ENCODE results near the gene ARHGAP36. TPM values are rescaled to one million over a fixed set of nuclear protein-coding genes. Genes with fewer than 3 reads are reported as not detected.

Gene ARHGAP36
- total RNA-seq, 2 experiments from 2014 or later = not detected

DNA sequence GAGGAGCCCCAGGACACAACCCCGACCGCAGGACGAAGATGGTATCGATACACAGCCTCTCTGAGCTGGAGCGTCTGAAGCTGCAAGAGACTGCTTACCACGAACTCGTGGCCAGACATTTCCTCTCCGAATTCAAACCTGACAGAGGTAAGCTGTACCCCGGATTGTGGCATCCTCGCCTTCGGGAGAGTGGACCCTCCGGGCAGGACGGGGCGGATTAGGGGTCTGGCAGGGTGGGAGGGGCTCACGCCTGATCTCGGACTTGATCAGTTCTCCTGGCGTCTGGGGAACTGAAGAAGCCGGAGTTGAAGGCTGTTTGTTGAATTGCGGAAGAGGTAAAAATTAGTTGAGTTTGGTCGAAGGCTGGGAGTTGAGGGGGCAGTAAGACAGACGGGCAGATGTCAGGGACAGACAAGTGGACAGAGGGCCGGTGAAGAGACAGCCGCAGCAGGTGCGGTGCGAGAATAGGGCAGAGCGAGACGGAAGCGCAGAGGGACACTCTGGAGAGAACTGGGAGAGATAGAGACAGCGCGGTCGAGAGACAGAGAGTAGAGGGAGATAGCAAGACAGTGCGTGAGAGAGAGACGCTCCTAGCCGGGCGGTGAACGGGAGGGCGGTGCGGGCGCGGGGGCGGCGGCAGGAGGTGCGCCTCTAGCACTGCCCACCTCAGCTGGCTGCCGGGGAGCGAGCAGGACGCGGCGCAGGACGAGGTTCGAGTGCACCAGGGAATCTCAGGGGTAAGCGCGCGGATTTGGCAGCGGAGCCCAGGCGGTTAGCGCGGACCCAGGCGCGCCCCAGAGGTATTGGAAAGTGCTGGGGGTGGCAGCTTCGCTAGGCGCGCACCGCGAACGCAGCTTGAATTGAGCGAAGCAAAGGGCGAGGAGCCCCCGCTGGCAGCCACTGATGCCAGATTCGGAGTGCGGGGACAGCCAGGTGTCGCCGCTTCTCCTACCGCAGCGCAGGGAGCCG is 23.9 kb downstream of the ARHGAP36 start:
- H3K4me3 Mint-ChIP-seq = no peak overlapping the region
- peaks cover 38% of the 10 kb centered on the region for H3K27me3 Mint-ChIP-seq
- TF ChIP-seq, protein P1, sequence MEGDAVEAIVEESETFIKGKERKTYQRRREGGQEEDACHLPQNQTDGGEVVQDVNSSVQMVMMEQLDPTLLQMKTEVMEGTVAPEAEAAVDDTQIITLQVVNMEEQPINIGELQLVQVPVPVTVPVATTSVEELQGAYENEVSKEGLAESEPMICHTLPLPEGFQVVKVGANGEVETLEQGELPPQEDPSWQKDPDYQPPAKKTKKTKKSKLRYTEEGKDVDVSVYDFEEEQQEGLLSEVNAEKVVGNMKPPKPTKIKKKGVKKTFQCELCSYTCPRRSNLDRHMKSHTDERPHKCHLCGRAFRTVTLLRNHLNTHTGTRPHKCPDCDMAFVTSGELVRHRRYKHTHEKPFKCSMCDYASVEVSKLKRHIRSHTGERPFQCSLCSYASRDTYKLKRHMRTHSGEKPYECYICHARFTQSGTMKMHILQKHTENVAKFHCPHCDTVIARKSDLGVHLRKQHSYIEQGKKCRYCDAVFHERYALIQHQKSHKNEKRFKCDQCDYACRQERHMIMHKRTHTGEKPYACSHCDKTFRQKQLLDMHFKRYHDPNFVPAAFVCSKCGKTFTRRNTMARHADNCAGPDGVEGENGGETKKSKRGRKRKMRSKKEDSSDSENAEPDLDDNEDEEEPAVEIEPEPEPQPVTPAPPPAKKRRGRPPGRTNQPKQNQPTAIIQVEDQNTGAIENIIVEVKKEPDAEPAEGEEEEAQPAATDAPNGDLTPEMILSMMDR (IDR thresholded peaks at IDR 0.05) = no peak
- ATAC-seq (no peak), DNase-seq (no peak)
- no peaks in the 10 kb centered on the region for H3K9me3 Mint-ChIP-seq
- ChIA-PET POLR2A (no interaction called here), CTCF (no interaction called here)
- H3K36me3 Mint-ChIP-seq (ENCODE audit: low read depth) = no peaks in the 10 kb centered on the region
- no peak overlapping the region for H3K27ac Mint-ChIP-seq
- intact Hi-C loops (cut with micrococcal nuclease) = no loop called here
- H3K4me1 Mint-ChIP-seq (ENCODE audit: low read depth) = no peaks in the 10 kb centered on the region

DNA sequence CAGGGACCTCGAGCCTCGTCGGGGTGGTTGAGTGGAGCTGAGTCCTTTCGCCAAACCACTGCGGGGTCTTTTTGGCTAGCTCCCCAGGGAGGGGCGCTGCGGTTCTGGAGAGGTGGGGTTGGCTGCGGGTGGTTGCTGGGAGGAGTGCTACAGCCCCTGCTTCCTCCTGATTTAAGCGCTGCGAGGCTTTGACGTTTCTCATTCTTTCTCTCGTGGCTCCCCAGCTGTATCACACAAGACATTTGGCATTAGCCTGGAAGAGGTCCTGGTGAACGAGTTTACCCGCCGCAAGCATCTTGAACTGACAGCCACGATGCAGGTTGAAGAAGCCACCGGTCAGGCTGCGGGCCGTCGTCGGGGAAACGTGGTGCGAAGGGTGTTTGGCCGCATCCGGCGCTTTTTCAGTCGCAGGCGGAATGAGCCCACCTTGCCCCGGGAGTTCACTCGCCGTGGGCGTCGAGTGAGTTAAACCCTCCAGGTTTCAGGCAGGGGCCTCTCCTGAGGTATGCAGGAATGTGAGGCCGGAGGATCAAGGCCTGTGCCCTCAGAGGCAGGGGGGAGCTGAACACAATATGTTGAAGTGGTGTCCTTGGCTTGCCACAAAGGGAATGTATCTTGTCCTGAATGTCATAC is 25.5 kb downstream of the ARHGAP36 start:
- no peak overlapping the region for H3K27ac Mint-ChIP-seq
- no peak for DNase-seq
- POLR2A ChIA-PET = no interaction called here
- no peaks in the 10 kb centered on the region for H3K36me3 Mint-ChIP-seq (ENCODE audit: low read depth)
- TF ChIP-seq, protein P1 (IDR thresholded peaks at IDR 0.05) = no peak
- no peaks in the 10 kb centered on the region for H3K4me1 Mint-ChIP-seq (ENCODE audit: low read depth)
- no peak overlapping the region for H3K4me3 Mint-ChIP-seq
- no peak for ATAC-seq
- intact Hi-C loops (cut with micrococcal nuclease) = no loop called here
- peaks cover 42% of the 10 kb centered on the region for H3K27me3 Mint-ChIP-seq
- no peaks in the 10 kb centered on the region for H3K9me3 Mint-ChIP-seq
- CTCF ChIA-PET = interaction anchor here (0.9 kb wide), 1 partner anchor 594 kb away, joined by 3 read pairs; no protein-coding TSS in a partner anchor

DNA sequence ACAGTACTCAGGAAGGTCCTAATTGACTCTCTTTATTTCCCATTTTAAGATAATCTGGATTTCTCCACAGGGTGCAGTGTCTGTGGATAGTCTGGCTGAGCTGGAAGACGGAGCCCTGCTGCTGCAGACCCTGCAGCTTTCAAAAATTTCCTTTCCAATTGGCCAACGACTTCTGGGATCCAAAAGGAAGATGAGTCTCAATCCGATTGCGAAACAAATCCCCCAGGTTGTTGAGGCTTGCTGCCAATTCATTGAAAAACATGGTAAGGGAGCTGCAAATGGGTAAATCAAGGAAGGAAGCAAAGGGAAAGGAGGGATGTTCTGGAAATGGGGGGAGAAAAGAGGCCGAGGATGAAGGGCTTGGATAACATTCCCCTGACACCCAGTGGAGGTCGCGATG is 26.0 kb downstream of the ARHGAP36 start:
- ChIA-PET CTCF (no interaction called here), POLR2A (no interaction called here)
- no peaks in the 10 kb centered on the region for H3K4me1 Mint-ChIP-seq (ENCODE audit: low read depth)
- H3K9me3 Mint-ChIP-seq = no peaks in the 10 kb centered on the region
- intact Hi-C loops (cut with micrococcal nuclease) = no loop called here
- no peak overlapping the region for H3K4me3 Mint-ChIP-seq
- ATAC-seq (no peak), DNase-seq (no peak)
- peaks cover 39% of the 10 kb centered on the region for H3K27me3 Mint-ChIP-seq
- H3K27ac Mint-ChIP-seq = no peak overlapping the region
- H3K36me3 Mint-ChIP-seq (ENCODE audit: low read depth) = no peaks in the 10 kb centered on the region
- TF ChIP-seq, protein P1 (IDR thresholded peaks at IDR 0.05) = no peak

DNA sequence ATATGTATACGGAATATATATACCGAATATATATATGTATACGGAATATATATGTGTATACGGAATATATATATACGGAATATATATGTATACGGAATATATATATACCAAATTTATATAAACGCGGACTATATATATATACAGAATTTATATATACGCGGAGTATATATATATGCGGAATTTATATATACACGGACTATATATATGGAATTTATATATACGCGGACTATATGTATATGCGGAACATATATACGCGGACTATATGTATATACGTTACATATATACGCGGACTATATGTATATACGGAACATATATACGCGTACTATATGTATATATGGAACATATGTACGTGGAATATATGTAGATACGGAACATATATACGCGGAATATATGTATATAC is 78.6 kb downstream of the ARHGAP36 start:
- TF ChIP-seq, protein P1 (IDR thresholded peaks at IDR 0.05) = no peak
- Mint-ChIP-seq H3K9me3 (no peaks in the 10 kb centered on the region), H3K4me1 (ENCODE audit: low read depth) (no peaks in the 10 kb centered on the region), H3K36me3 (ENCODE audit: low read depth) (no peaks in the 10 kb centered on the region), H3K4me3 (no peak overlapping the region), H3K27me3 (no peaks in the 10 kb centered on the region), H3K27ac (no peak overlapping the region)
- ChIA-PET CTCF (no interaction called here), POLR2A (no interaction called here)
- DNase-seq (no peak), ATAC-seq (no peak)
- intact Hi-C loops (cut with micrococcal nuclease) = no loop called here

DNA sequence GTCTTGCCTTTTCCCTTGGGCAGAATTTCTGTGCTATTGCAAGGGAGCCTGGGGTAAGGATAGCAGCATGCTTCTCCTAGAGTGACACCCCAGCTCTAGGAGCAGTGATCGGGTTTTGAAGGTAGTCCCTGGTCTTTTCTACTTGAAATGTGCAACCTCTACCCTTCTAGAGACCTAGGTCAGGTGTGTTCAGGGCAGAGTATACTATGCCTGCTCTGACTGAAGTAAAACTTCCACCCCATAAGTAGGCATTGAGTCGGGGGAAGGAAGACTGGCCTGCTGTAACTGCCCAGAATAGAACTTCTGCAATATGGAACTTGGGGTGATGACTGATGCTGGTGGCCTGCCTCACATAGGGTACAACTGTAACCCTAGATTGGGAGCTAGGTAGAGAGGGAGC is 80.9 kb downstream of the ARHGAP36 start:
- H3K27ac Mint-ChIP-seq = no peak overlapping the region
- H3K4me3 Mint-ChIP-seq = no peak overlapping the region
- ATAC-seq (no peak), DNase-seq (no peak)
- TF ChIP-seq, protein P1 (IDR thresholded peaks at IDR 0.05) = no peak
- intact Hi-C loops (cut with micrococcal nuclease) = no loop called here
- ChIA-PET CTCF (no interaction called here), POLR2A (no interaction called here)
- H3K4me1 Mint-ChIP-seq (ENCODE audit: low read depth) = no peaks in the 10 kb centered on the region
- no peaks in the 10 kb centered on the region for H3K9me3 Mint-ChIP-seq
- H3K36me3 Mint-ChIP-seq (ENCODE audit: low read depth) = no peaks in the 10 kb centered on the region
- no peaks in the 10 kb centered on the region for H3K27me3 Mint-ChIP-seq

Data from activated CD8-positive, alpha-beta T cell treated with anti-CD3 and anti-CD28 coated beads for 36 hours (primary cell).